Caco-2 (cell line): Measurements from ENCODE around the gene GCC2. TPM values are rescaled to one million over a fixed set of nuclear protein-coding genes. Genes with fewer than 3 reads are reported as not detected.

ENCODE experiments used
- BruUV-seq: library from RNA; stranded (reverse); fragments of 400-500 nt; replicated peaks from 2 replicates; lab custom pipeline; 2021; lab: Mats Ljungman, UMichigan
- CTCF ChIA-PET: fragments of 300-600 bp; sonication (Branson Sonifier 250); formaldehyde crosslinking; loops from one replicate; lab custom pipeline; 2022; ENCODE audit warnings: antibody characterized with exemption; lab: Charles Lee
- POLR2A ChIA-PET: fragments of 300-600 bp; sonication (Branson Sonifier 250); formaldehyde crosslinking; loops from one replicate; lab custom pipeline; 2022; ENCODE audit warnings: antibody characterized with exemption; lab: Charles Lee
- DNase-seq, 2 experiments: peaks; one replicate each; pipeline versions ENCODE4 v3.0.0 to v3.0.0-alpha.2; 2020 to 2022
- H3K27me3 ChIP-seq: replicated peaks from 2 replicates; pipeline ENCODE4 v1.6.0; 2011; ENCODE audit warnings: low read length; ENCODE audit not compliant: control insufficient read depth, insufficient read depth
- H3K36me3 ChIP-seq: 2 replicates; pipeline ENCODE4 v1.5.1; 2011; ENCODE audit warnings: low read length; ENCODE audit not compliant: control insufficient read depth, insufficient read depth
- H3K4me1 ChIP-seq: fragments of 250-450 bp; sonication (Bioruptor Pico); 2 replicates; pipeline ENCODE4 v1.5.1; 2020; ENCODE audit warnings: mild to moderate bottlenecking
- H3K4me3 ChIP-seq: 2 replicates; pipeline ENCODE4 v1.5.1; 2011; ENCODE audit warnings: low read depth, mild to moderate bottlenecking, control low read depth, low read length
- H3K9me3 ChIP-seq: fragments of 250-450 bp; sonication (Bioruptor Pico); 2 replicates; pipeline ENCODE4 v1.5.1; 2020; ENCODE audit warnings: mild to moderate bottlenecking, moderate library complexity
- H3K27ac Mint-ChIP-seq: one replicate; pipeline ENCODE4 v1.8.0; 2022; ENCODE audit warnings: mixed read lengths; ENCODE audit not compliant: unreplicated experiment
- H3K27me3 Mint-ChIP-seq: one replicate; pipeline ENCODE4 v1.8.0; 2022; ENCODE audit warnings: mixed read lengths; ENCODE audit not compliant: insufficient read depth, unreplicated experiment
- H3K36me3 Mint-ChIP-seq: one replicate; pipeline ENCODE4 v1.8.0; 2022; ENCODE audit warnings: mild to moderate bottlenecking, mixed read lengths; ENCODE audit not compliant: insufficient read depth, unreplicated experiment
- H3K4me1 Mint-ChIP-seq: one replicate; pipeline ENCODE4 v1.8.0; 2022; ENCODE audit warnings: low read depth, mixed read lengths; ENCODE audit not compliant: unreplicated experiment
- H3K4me3 Mint-ChIP-seq: one replicate; pipeline ENCODE4 v1.8.0; 2022; ENCODE audit warnings: mild to moderate bottlenecking, moderate library complexity, mixed read lengths; ENCODE audit not compliant: unreplicated experiment
- H3K9me3 Mint-ChIP-seq: one replicate; pipeline ENCODE4 v1.8.0; 2022; ENCODE audit warnings: mixed read lengths; ENCODE audit not compliant: unreplicated experiment
- CTCF ChIP-seq, 2 experiments: fragments of 200-600 bp in 1 of 2; IDR thresholded peaks; 1 replicate in 1 of 2; 2 replicates in 1 of 2; pipeline versions ENCODE4 v1.5.1 to v1.8.0; 2011 to 2022; ENCODE audit warnings: antibody characterized with exemption in 1 of 2, control low read depth in 1 of 2, inconsistent platforms in 1 of 2, low read depth in 1 of 2, low read length in 1 of 2, mild to moderate bottlenecking in 1 of 2, moderate library complexity in 1 of 2; ENCODE audit not compliant: insufficient read depth in 1 of 2, severe bottlenecking in 1 of 2, unreplicated experiment in 1 of 2
- intact Hi-C: fragments of 100-400 bp; cut with micrococcal nuclease; formaldehyde crosslinking; loops from one replicate; pipeline ENCODE4 v1.10.0; 2022; ENCODE audit not compliant: unreplicated experiment
- total RNA-seq: library from RNA; stranded (reverse); gene quantifications from 2 replicates; pipeline ENCODE4 v1.2.3, GENCODE V29; 2022

GCC2 gene
- total RNA-seq, 1 experiment from 2014 or later: 46.2 TPM

DNA sequence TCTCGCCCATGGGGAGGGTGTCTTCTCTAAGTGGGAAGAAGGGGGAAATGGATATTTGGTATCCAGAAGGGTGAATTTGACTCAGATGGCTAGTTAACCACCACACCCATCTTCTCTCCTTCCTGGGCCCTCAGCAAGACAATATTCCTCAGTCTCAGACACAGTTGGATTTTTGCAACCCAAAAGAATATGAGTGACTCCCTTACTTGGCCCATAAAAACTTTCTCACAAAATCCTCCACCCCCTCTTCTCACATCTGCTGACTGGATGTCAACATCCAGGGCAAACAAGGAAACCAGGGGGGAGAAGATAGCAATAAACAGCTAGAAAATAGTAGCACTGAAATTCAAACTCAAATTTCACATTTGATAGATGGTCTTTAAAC is 35.3 kb upstream of the GCC2 start:
- no peaks in the 10 kb centered on the region for H3K9me3 ChIP-seq
- no peaks in the 10 kb centered on the region for H3K4me1 ChIP-seq
- no peak for TF ChIP-seq CTCF (IDR thresholded peaks at IDR 0.05; ENCODE audit: insufficient read depth in 1 of 2, low read depth in 1 of 2, low read length in 1 of 2, severe bottlenecking in 1 of 2, unreplicated experiment in 1 of 2)
- DNase-seq: no peak
- no peaks in the 10 kb centered on the region for H3K36me3 ChIP-seq
- intact Hi-C loops: no loop called here
- H3K27ac Mint-ChIP-seq: no peak overlapping the region
- H3K4me3 Mint-ChIP-seq: no peak overlapping the region
- POLR2A ChIA-PET: no interaction called here
- BruUV-seq: no TSS peak
- H3K4me1 Mint-ChIP-seq: no peaks in the 10 kb centered on the region
- CTCF ChIA-PET: interaction anchor here (0.5 kb wide), 1 partner anchor 212 kb away, joined by 3 read pairs; no protein-coding TSS in a partner anchor
- no peak overlapping the region for H3K4me3 ChIP-seq
- H3K27me3 ChIP-seq: no peaks in the 10 kb centered on the region
- H3K27me3 Mint-ChIP-seq: no peaks in the 10 kb centered on the region
- H3K9me3 Mint-ChIP-seq: no peaks in the 10 kb centered on the region
- H3K36me3 Mint-ChIP-seq: no peaks in the 10 kb centered on the region

GRCh38 chr2:108414256-108414876 is 34.6 kb upstream of the GCC2 start:
- Histone ChIP-seq H3K4me3 (no peak overlapping the region), H3K36me3 (no peaks in the 10 kb centered on the region), H3K27me3 (no peaks in the 10 kb centered on the region), H3K4me1 (no peaks in the 10 kb centered on the region), H3K9me3 (no peaks in the 10 kb centered on the region)
- TF ChIP-seq CTCF (IDR thresholded peaks at IDR 0.05; ENCODE audit: insufficient read depth in 1 of 2, low read depth in 1 of 2, low read length in 1 of 2, severe bottlenecking in 1 of 2, unreplicated experiment in 1 of 2): no peak
- H3K27me3 Mint-ChIP-seq: no peaks in the 10 kb centered on the region
- CTCF ChIA-PET: interaction anchor here (0.5 kb wide), 1 partner anchor 211 kb away, joined by 3 read pairs; no protein-coding TSS in a partner anchor
- no peaks in the 10 kb centered on the region for H3K36me3 Mint-ChIP-seq
- no peaks in the 10 kb centered on the region for H3K4me1 Mint-ChIP-seq
- no TSS peak for BruUV-seq
- H3K27ac Mint-ChIP-seq: no peak overlapping the region
- no peaks in the 10 kb centered on the region for H3K9me3 Mint-ChIP-seq
- DNase-seq: no peak
- intact Hi-C loops: no loop called here
- POLR2A ChIA-PET: no interaction called here
- no peak overlapping the region for H3K4me3 Mint-ChIP-seq

- no peak for DNase-seq
- ChIA-PET CTCF (no interaction called here), POLR2A (no interaction called here)
- no peaks in the 10 kb centered on the region for H3K27me3 Mint-ChIP-seq
- H3K9me3 ChIP-seq: no peaks in the 10 kb centered on the region
- no TSS peak for BruUV-seq
- no peaks in the 10 kb centered on the region for H3K4me1 ChIP-seq
- TF ChIP-seq CTCF (IDR thresholded peaks at IDR 0.05; ENCODE audit: insufficient read depth in 1 of 2, low read depth in 1 of 2, low read length in 1 of 2, severe bottlenecking in 1 of 2, unreplicated experiment in 1 of 2): no peak
- no peaks in the 10 kb centered on the region for H3K27me3 ChIP-seq
- no peaks in the 10 kb centered on the region for H3K4me1 Mint-ChIP-seq
- no peak overlapping the region for H3K27ac Mint-ChIP-seq
- no peak overlapping the region for H3K4me3 ChIP-seq
- intact Hi-C loops: no loop called here
- H3K36me3 Mint-ChIP-seq: no peaks in the 10 kb centered on the region
- no peak overlapping the region for H3K4me3 Mint-ChIP-seq
- H3K9me3 Mint-ChIP-seq: no peaks in the 10 kb centered on the region
- H3K36me3 ChIP-seq: no peaks in the 10 kb centered on the region
Measured at GRCh38 chr2:108414945-108415344, 34.1 kb upstream of the GCC2 start.
